ENCODE measurements around the gene UGT1A4. TPM values are rescaled to one million over a fixed set of nuclear protein-coding genes. Genes with fewer than 3 reads are reported as not detected.
"Not testable (repeated sequence)": the region's sequence is repeated elsewhere in the genome, so short reads cannot be mapped to it uniquely, and the experiment has no call there.

Gene UGT1A4
- polyA plus RNA-seq, 10 donors, result not detected

DNA sequence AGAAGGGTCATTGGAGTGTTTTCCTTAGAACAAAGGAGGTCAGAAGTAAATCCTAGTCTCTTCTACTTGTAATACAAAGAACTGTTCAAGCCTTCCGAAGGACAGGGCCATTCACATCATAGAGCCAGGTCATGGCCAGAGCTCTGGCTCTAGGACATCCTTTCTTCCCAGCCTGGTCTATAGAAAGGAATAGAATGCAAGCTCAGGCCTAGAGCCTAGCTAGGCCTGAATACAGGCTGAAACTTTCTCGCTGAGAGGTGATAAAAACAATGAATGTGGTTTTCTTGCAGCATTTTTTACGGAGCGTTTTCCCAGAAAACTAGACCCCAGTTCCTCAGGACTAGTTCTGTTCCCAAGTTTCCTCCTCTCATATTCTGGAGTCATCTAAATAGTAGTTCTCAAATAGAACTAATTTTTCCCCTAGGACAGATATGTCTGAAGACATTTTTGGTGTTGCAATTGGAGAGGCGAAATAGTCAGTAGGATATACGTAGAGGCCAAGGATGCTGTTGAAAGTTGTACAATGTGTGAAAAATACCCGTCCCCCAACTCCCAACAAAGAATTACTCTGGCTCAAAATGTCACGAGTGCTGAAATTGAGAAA is 19.0 kb upstream of the UGT1A4 start:
- DNase-seq, result no peak

DNA sequence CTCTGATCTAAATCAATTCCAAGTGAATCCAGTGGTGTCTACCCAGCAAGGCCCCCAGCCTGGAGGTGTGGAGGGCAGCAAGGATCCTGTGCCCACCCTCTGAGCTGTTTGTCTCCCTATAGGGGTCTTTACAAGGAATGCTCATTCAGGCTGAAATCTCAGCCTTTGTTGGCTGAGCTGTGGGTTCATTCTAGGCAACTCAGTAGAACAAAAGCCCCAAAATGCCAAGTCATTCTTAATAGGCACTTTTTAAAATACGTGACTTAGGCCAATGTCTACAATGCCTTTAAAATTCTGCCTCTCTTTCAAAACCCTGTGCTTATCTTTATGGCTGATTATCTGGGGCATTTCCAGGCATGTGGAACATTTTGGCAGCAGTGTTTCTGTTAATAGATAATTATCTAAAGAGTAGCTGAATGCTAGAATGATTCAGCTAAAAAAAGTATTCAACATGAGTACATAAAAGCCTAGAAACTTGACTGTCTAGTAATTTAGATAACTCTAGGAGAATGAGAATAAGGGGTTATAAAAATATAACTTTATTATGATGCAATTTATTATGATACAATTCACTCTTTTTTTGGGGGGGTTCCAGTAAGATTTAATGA is 18.4 kb upstream of the UGT1A4 start:
- no peak for DNase-seq

DNA sequence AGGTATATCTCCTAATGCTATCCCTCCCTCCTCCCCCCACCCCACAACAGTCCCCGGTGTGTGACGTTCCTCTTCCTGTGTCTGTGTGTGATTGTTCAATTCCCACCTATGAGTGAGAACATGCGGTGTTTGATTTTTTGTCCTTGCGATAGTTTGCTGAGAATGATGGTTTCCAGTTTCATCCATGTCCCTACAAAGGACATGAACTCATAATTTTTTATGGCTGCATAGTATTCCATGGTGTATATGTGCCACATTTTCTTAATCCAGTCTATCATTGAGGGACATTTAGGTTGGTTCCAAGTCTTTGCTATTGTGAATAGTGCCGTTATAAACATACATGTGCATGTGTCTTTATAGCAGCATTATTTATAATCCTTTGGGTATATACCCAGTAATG is 17.7 kb upstream of the UGT1A4 start:
- not testable (repeated sequence) for DNase-seq

DNA sequence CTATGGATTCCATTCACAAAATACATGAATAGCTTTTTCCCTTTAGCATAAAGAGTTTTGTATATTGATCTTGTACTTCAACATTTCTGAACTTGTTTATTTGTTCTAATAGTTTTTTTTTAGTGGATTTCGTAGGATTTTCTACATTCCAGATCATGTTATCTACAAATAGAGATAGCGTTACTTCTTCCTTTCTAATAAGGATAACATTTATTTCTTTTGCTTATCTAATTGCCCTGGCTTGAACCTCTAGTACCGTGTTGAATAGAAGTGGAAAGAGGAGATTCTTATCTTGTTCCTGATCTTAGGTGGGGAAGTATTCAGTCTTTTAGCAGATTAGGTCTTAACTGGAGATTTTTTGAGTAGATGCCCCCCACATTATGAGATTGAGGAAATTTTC is 16.3 kb upstream of the UGT1A4 start:
- DNase-seq, result no peak

DNA sequence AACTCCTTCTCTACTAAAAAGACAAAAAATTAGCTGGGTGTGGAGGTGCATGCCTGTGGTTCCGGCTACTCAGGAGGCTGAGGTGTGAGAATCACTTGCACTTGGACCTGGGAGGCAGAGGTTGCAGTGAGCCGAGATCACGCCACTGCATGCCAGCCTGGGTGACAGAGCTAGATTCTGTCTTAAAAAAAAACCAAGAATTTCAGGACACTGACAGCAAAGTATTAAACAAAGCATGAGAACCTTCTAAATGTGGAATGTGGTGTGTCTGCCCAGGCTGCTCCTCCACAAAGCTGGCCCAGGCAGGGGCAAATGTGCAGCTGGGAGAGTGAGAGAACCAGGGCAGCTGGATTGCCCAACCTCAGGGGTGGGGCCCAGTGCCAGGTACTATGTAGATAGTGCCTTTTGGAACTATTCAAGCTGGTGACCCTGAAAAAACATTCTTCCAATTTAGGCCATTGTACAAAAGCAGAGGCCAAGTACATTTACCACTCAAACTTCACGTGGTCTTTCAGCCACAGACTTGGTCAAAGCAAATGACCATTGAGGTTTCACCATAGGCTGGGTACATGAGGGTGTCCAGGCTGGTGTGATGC is 12.5 kb upstream of the UGT1A4 start:
- DNase-seq, result peak in 1 of 3 donors; percentile 8

DNA sequence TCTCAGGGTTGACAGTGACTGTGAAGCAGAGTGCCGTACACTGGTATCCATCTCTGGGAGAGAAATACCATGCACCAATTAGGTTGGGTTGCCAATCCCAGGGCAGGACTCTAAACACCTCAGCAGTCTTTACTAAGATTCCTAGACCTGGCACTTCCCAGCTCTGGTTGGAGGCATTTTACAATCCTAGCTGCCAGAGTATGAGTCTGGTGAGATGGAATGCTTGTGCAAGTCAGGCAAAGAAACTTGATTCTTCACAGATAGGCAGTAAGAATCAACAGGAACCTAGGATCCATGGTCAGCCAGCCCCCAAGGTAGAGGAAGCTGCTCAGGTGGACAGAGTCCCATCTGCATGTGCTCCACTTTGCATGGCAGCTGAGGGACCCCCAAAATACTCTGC is 11.8 kb upstream of the UGT1A4 start:
- DNase-seq, result no peak

DNA sequence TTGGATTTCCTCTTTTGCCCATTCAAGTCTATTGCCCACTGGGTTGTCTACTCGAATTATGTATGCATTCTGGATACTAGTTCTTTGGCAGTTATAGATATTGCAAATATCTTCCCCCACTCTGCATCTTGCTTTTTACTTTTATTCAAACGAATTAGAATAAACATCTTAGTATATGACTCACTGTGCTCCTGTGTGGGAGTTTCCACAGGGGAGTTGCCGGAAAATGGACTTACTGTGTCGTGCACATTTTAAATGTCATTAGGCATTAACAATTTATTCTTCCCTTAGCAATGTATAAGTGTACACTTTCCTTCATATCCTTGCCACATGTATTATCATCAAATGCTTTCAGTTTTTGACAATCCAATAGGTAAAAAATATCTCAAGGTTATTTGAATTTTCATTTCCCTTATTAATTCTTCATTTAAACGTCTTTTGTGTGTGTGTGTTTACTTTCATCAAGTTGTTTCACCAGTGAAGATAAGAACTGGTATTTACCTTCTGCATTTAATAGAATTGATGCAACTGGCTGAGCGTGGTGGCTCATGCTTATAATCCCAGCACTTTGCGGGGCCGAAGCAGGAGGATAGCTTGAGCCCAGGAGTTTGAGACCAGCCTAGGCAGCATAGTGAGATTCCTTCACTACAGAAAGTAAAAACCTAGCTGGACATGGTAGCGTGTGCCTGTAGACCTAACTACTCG is 10.4 kb upstream of the UGT1A4 start:
- no peak for DNase-seq

DNA sequence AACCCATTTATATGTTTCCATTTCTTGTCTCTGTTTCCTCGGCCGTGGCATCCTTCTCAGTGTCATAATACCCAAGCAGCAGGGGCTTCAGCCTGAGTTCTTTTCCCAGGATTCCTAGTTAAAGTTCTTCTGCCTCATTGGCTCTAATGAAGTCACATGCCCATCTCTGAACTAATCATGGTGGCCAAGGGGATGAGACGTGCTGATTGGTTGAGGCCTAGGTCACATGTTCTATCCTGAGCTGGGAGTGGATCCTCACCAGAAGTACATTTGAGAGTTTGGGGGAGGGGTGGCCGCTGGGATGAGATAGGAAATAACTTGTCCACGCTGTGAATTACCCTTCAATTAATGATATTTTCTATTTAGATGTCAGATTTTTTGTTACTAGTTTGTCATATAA is 9.6 kb upstream of the UGT1A4 start:
- no peak for DNase-seq

DNA sequence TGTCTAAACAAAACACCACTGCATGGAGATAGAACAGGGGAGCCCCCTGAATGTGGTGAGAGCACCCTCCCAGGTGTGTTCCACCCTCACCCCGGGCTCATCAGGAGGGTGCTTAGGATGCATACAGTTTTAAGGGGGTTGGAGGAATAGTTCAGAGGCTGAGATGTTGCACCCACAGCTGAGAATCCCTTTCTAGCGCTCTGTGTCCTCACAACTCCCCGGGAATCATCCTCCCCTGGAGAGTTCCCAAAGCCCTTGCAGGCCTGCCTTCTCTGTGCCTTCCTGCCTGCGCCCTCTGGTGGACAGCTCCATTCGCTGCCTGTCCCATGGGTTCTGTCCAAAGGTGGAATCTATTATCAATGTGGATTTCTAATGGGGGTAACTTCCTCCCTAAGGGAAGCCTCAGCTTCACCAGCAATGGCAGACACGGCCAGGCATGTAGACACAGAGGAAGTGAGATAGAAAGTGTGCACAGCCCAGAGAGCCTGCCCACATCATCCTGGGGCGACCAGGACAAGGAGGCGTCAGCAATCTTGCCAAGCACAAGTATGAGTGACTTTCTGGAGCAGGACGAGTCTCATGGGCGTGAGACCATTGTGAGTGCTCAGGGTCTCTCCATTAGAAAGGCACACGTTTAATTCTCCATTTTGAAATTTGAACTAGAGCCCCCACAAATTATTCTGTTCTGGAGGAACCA is 7.1 kb upstream of the UGT1A4 start:
- peak; percentile 33 to 56 (median 42) for DNase-seq

DNA sequence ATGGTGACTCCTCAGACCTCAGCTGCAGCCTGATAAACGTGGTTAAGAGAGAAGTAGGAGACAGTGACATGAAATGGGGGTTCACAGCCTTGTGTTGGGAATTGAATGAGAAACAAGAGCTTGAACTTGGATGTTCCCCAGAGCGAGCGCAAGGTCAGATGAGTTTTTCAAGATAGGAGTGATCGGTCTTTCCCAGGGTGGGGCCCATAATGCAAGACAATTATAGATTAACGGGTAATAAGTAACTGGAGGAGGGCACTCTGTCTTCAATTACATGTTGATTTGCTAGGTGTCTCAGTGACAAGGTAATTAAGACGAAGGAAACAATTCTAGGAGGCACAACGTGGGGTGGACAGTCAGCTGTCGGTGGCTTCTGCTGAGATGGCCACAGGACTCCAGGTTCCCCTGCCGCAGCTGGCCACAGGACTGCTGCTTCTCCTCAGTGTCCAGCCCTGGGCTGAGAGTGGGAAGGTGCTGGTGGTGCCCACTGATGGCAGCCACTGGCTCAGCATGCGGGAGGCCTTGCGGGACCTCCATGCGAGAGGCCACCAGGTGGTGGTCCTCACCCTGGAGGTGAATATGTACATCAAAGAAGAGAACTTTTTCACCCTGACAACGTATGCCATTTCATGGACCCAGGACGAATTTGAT is 5.8 kb upstream of the UGT1A4 start, which contains the start of gene UGT1A5:
Gene UGT1A5, plus strand, starts transcription at position 297 of the 651 bp plus-strand sequence. Its CDS starts 85 bp downstream, at position 382.
- no peak for DNase-seq

DNA sequence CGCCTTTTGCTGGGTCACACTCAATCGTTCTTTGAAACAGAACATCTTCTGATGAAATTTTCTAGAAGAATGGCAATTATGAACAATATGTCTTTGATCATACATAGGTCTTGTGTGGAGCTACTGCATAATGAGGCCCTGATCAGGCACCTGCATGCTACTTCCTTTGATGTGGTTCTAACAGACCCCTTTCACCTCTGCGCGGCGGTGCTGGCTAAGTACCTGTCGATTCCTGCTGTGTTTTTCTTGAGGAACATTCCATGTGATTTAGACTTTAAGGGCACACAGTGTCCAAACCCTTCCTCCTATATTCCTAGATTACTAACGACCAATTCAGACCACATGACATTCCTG is 5.3 kb upstream of the UGT1A4 start:
- no peak for DNase-seq

DNA sequence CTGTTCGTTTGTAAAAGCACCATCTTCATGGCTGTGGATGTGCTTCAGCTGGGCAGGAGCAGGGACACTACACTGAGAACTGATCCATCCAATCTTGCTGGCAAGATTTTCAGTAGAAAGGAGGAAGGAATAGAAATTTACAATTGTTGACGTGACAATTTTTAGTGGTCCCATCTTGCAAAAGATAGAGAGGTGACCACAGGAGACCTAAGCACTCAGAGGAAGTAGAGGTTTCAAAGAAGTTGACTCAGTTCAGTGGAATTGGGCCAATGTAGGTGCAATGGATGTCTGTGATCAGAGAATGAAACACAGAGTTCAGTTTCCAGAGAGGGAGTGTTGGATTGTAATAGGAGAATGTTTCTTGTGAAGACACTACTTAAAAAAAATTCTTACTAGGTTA is 4.4 kb upstream of the UGT1A4 start:
- no peak for DNase-seq

DNA sequence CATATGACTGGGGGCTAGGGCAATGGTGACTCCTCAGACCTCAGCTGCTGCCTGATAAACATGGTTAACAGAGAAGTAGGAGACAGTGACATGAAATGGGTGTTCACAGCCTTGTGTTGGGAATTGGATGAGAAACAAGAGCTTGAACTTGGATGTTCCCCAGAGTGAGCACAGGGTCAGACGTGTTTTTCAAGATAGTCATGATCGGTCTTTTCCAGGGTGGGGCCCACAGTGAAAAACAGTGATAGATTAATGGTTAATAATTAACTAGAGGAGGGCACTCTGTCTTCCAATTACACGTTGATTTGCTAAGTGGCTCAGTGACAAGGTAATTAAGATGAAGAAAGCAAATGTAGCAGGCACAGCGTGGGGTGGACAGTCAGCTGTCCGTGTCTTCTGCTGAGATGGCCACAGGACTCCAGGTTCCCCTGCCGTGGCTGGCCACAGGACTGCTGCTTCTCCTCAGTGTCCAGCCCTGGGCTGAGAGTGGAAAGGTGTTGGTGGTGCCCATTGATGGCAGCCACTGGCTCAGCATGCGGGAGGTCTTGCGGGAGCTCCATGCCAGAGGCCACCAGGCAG is 10.3 kb downstream of the UGT1A4 start, which contains the start of gene UGT1A3:
Gene UGT1A3, plus strand, starts transcription at position 320 of the 579 bp plus-strand sequence. Its CDS starts 85 bp downstream, at position 405.
- DNase-seq, result no peak

DNA sequence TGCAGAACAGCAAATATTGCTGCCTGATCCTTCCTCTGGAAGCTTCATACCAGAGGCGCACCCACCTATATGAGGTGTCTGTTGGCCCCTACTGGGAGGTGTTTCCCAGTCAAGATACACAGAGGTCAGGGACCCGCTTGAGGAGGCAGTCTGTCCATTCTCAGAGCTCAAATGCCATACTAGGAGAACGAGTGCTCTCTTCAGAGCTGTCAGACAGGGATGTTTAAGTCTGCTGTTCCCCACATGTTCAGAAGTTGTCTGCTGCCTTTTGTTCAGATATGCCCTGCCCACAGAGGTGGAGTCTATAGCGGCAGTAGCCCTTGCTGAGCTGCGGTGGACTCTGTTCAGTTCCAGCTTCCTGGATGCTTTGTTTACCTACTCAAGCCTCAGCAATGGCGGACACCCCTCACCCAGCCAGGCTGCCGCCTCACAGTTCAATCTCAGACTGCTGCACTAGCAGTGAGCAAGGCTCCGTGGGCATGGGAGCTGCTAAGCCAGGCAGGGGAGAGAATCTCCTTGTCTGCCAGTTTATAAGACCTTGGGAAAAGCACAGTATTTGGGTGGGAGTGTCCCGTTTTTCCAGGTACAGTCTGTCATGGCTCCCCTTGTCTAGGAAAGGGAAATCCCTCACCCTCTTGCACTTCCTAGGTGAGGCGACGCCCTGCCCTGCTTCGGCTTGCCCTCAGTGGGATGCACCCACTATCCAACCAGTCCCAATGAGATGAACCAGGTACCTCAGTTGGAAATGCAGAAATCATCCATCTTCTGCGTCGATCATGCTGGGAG is 18.5 kb downstream of the UGT1A4 start:
- DNase-seq, result not testable (repeated sequence)

DNA sequence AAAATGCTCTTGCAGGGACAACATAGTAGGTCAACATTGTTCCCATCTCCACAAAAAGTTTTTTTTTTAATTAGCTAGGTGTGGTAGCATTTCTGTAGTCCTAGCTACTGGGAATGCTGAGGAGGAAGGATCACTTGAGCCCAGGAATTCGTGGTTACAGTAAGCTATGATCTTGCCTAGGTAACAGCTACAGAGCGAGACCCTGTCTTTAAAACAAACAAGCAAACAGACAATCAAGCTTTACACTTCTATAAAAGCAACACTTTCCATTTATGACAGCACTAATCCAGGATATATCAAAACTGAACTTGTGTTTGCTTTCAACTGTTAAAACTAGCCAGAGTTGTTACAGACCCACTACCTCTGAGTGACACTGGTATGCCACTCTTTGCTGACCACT is 22.3 kb downstream of the UGT1A4 start:
- no peak for DNase-seq

DNA sequence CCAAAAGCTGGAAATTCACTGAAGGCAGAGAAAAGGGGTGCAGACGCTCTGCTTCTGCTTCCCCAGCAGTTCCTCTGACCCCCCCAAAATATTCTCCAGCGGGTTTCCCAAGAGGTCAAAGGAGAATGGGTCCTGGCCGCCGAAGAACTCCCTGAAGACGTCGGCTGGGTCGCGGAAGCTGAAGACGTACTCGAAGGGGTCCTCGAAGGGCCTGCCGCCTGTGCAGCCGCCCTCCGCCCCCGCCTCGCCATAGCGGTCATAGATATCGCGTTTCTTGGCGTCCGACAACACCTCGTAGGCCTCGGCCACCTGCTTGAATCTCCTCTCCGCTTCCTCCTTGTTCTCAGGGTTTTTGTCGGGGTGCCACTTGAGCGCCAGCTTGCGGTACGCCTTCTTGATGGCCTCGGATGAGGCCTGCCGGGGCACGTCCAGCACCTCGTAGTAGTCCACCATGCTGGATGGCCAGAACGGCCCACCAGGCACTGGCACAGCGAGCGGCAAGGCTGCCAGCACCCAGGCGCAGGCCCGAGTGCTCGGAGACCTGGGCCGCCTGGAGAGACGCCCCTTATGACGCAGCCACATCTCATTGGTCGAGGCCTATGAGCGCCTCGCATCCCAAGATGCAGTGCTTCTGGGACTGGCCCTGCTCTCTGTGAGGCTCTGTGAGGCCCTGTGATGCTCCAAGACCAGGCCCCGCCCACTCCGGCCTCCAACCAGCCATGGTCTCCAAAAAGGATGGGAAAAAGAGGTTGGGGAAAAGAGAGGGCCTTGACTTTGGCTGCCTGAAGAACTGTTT is 25.1 kb downstream of the UGT1A4 start:
- no peak for DNase-seq

DNA sequence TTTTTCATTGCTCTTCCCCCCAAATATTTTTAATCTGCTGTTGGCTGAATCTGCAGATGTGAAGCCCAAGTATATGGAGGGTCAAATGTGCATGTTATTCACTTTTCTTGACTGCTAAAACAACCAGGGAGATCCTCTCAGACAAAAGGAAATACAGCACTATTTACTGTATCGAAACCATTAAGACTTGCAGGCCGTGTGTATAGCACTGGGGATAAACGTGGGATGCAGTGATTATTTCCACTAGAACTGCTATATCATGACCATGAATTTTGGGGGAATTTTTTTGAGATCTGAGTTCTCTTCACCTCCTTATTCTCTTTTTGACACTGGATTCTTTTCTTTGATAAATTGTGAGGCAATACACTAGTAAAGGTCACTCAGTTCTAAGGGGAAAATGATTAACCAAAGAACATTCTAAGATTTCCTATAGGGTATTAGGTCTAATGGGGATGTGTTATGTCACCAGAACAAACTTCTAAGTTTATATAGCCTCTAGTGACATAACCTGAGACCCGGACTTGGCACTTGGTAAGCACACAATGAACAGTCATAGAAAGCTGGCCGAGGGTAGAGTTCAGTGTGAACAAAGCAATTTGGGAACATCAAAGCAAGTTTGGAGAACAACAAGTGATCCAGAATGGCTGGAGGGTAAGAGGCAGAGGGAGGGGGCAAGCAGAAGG is 26.7 kb downstream of the UGT1A4 start:
- no peak for DNase-seq

DNA sequence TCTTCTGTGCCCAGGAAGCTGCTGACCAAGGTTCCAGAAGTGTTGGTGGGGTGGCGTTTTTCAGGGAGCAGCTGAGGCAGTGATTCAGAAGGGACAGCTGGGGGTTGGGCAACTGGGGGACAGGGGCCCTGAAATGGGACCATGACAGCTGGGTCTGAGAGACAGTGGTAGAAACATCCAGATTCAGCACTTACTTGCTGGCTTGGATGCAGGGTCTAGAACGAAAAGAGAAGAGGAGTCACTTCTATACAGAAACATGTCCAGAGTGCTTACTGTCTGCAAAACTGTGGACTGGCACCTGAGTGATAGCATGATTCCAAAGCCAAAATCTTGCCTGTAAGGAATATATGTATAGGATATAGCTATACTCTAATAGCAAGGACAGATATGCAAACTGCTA is 27.3 kb downstream of the UGT1A4 start:
- not testable (repeated sequence) for DNase-seq
